ENCODE measurements around the gene LSM7. TPM values are rescaled to one million over a fixed set of nuclear protein-coding genes. Genes with fewer than 3 reads are reported as not detected.

The LSM7 gene
- polyA plus RNA-seq, 3 donors: 98.6 to 312 (median 132) TPM

DNA sequence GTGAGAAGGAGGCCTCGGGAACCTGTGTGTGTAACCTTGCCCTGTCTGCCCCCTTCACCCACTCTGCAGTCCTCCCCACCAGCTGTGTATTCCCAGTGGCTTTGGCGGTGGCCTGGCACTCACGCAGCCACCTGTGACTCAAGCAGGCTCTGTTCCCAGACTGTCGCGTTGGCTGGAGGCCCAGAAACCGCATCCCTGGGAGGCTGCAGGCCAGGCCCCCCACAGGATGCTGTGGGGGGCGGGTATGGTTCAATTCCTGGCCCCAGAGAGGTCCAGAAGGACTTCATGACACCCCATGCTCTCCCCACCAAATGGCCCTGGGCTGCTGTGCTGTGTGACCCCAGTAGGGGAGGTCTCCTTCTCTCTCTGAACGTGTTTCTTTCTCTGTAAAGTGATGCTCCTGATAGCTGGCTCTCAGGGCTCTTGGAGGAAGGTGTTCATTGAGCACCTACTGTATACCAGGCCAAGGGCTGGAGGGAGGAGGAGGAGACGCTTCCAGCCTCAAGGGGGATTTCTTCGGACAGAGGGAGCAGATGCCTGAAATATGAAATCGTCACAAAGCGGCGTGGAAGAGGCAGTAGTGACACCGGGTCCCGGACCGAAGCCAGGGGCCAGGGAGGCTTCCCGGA is 18.5 kb downstream of the LSM7 start:
- peaks cover 4 to 35% (median 19%) of the 10 kb centered on the region in 7 donors for H3K9me3 Mint-ChIP-seq
- no peaks in the 10 kb centered on the region for H3K36me3 ChIP-seq (replicated peaks in 1 of 2; ENCODE audit: control insufficient read depth in 1 of 2, insufficient read depth in 2 of 2, low read length in 2 of 2)
- no peak overlapping the region for H3K4me2 ChIP-seq (replicated peaks; ENCODE audit: extremely low read depth, low read length, poor library complexity, severe bottlenecking)
- H3K27ac Mint-ChIP-seq: no peak overlapping the region
- peaks cover 25 to 69% of the 10 kb centered on the region in 2 donors for H3K27me3 ChIP-seq (ENCODE audit: control insufficient read depth in 2 of 2, insufficient read depth in 2 of 2, low read length in 2 of 2)
- H3K9ac ChIP-seq (ENCODE audit: insufficient read depth, low read length, poor library complexity, severe bottlenecking): no peak overlapping the region
- no peak overlapping the region for H3K4me3 ChIP-seq (replicated peaks in 1 of 3; ENCODE audit: low read depth in 2 of 3, low read length in 3 of 3)
- DNase-seq: no peak
- peaks cover 67 to 87% (median 87%) of the 10 kb centered on the region in 3 donors for H3K27me3 Mint-ChIP-seq (ENCODE audit: low read depth in 3 of 3)
- TF ChIP-seq, protein P1, sequence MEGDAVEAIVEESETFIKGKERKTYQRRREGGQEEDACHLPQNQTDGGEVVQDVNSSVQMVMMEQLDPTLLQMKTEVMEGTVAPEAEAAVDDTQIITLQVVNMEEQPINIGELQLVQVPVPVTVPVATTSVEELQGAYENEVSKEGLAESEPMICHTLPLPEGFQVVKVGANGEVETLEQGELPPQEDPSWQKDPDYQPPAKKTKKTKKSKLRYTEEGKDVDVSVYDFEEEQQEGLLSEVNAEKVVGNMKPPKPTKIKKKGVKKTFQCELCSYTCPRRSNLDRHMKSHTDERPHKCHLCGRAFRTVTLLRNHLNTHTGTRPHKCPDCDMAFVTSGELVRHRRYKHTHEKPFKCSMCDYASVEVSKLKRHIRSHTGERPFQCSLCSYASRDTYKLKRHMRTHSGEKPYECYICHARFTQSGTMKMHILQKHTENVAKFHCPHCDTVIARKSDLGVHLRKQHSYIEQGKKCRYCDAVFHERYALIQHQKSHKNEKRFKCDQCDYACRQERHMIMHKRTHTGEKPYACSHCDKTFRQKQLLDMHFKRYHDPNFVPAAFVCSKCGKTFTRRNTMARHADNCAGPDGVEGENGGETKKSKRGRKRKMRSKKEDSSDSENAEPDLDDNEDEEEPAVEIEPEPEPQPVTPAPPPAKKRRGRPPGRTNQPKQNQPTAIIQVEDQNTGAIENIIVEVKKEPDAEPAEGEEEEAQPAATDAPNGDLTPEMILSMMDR (IDR thresholded peaks at IDR 0.05): no peak
- intact Hi-C loops (cut with micrococcal nuclease): no loop called here
- H3K9me3 ChIP-seq (replicated peaks in 1 of 2; ENCODE audit: control insufficient read depth in 1 of 2, insufficient read depth in 1 of 2, low read length in 2 of 2): peaks cover 4 to 7% of the 10 kb centered on the region in 2 donors
- 88% methylated on average over 10 of the region's 17 CpGs for WGBS (ENCODE audit: insufficient coverage)
- no peak overlapping the region for H2AFZ ChIP-seq (ENCODE audit: insufficient read depth, low read depth, low read length, poor library complexity, severe bottlenecking)
- no peak overlapping the region for H3K27ac ChIP-seq (ENCODE audit: low read depth in 1 of 2, low read length in 2 of 2)
- peaks cover 5 to 22% of the 10 kb centered on the region in 2 donors for H3K4me1 ChIP-seq (ENCODE audit: control insufficient read depth in 1 of 2, insufficient read depth in 2 of 2, low read length in 2 of 2)
- no peaks in the 10 kb centered on the region for H4K20me1 ChIP-seq (ENCODE audit: insufficient read depth, low read length)
- peaks cover 5% of the 10 kb centered on the region in 2 donors for H3K36me3 Mint-ChIP-seq
- H3K79me2 ChIP-seq (ENCODE audit: insufficient read depth, low read length): no peaks in the 10 kb centered on the region
- H3K4me3 Mint-ChIP-seq: peak overlapping the region in 1 of 2 donors; percentile 70
- H3K4me1 Mint-ChIP-seq: peaks cover 15% of the 10 kb centered on the region

DNA sequence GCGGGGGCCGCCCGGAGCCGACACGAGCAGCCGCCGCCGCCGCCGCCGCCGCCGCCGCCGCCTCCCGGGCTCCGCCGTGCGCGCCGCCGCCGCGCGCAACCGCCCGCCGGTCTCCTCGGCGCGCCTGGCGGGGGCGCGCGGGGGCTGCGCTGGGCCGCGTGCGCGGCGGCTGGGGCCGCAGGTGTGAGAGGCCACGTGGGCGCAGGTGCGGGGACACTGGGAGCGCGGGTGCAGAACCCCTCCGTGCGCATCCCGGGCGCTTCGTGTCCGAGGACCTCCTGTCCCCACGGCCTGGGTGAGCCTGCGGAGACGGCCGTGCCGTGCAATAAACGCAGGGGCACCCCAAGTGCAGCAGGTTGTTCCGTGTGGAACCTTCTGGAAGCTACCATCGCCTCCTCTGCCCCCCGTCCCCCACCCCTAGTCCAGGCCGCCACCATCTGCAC is 20.3 kb downstream of the LSM7 start, which contains the start of gene LINGO3:
TSS of gene LINGO3 (minus strand) at position 41 of the 443 bp plus-strand sequence. CDS start 16,378 bp downstream, outside the sequence.
- TF ChIP-seq, protein P1 (IDR thresholded peaks at IDR 0.05): no peak
- no peaks in the 10 kb centered on the region for H4K20me1 ChIP-seq (ENCODE audit: insufficient read depth, low read length)
- intact Hi-C loops (cut with micrococcal nuclease): no loop called here
- Mint-ChIP-seq H3K27me3 (ENCODE audit: low read depth in 3 of 3) (peaks cover 84 to 97% (median 91%) of the 10 kb centered on the region in 3 donors), H3K4me1 (peaks cover 22% of the 10 kb centered on the region), H3K9me3 (peaks cover 0 to 32% (median 13%) of the 10 kb centered on the region in 7 donors), H3K27ac (peak within 1 kb of the TSS in 1 of 7 donors; percentile 24), H3K4me3 (peak within 1 kb of the TSS; percentile 27 to 92), H3K36me3 (peaks cover 9 to 13% of the 10 kb centered on the region in 2 donors)
- peaks cover 0 to 7% of the 10 kb centered on the region in 2 donors for H3K9me3 ChIP-seq (replicated peaks in 1 of 2; ENCODE audit: control insufficient read depth in 1 of 2, insufficient read depth in 1 of 2, low read length in 2 of 2)
- no peak within 1 kb of the TSS for H3K27ac ChIP-seq (ENCODE audit: low read depth in 1 of 2, low read length in 2 of 2)
- no peak within 1 kb of the TSS for H3K4me3 ChIP-seq (replicated peaks in 1 of 3; ENCODE audit: low read depth in 2 of 3, low read length in 3 of 3)
- H3K4me1 ChIP-seq (ENCODE audit: control insufficient read depth in 1 of 2, insufficient read depth in 2 of 2, low read length in 2 of 2): peaks cover 6 to 26% of the 10 kb centered on the region in 2 donors
- H2AFZ ChIP-seq (ENCODE audit: insufficient read depth, low read depth, low read length, poor library complexity, severe bottlenecking): no peak within 1 kb of the TSS
- no peak within 1 kb of the TSS for H3K9ac ChIP-seq (ENCODE audit: insufficient read depth, low read length, poor library complexity, severe bottlenecking)
- no peaks in the 10 kb centered on the region for H3K79me2 ChIP-seq (ENCODE audit: insufficient read depth, low read length)
- 3% methylated on average over 63 of the region's 63 CpGs for WGBS (ENCODE audit: insufficient coverage)
- H3K36me3 ChIP-seq (replicated peaks in 1 of 2; ENCODE audit: control insufficient read depth in 1 of 2, insufficient read depth in 2 of 2, low read length in 2 of 2): no peaks in the 10 kb centered on the region
- DNase-seq: no peak
- peak within 1 kb of the TSS; percentile 57 for H3K4me2 ChIP-seq (replicated peaks; ENCODE audit: extremely low read depth, low read length, poor library complexity, severe bottlenecking)
- peaks cover 32 to 82% of the 10 kb centered on the region in 2 donors for H3K27me3 ChIP-seq (ENCODE audit: control insufficient read depth in 2 of 2, insufficient read depth in 2 of 2, low read length in 2 of 2)

Data from CD14-positive monocyte (primary cell).